Tibial artery (tissue), 4 donors: ENCODE results near the gene CTSL.

Source experiments
- DNase-seq, 2 donors: peaks; one replicate each; pipeline ENCODE4 v3.0.0-alpha.2; 2019
- H3K27ac ChIP-seq, 2 donors: fragments of 200-600 bp; sonication (generic) in 1 of 2; 1 replicate in 1 of 2; 2 replicates in 1 of 2; pipeline ENCODE4 v1.5.1; 2018 to 2019; ENCODE audit warnings: mild to moderate bottlenecking in 1 of 2
- H3K27me3 ChIP-seq, 2 donors: fragments of 200-600 bp; sonication (generic) in 1 of 2; one replicate each; pipeline versions ENCODE4 v1.5.1 to v1.6.0; 2016 to 2019
- H3K36me3 ChIP-seq, 3 donors: fragments of 200-600 bp; sonication (generic) in 2 of 3; one replicate each; pipeline ENCODE4 v1.5.1; 2016 to 2019; ENCODE audit warnings: mild to moderate bottlenecking in 2 of 3
- H3K4me1 ChIP-seq, 4 donors: fragments of 200-600 bp; sonication (generic) in 2 of 4; 1 replicate in 3 of 4; 2 replicates in 1 of 4; pipeline ENCODE4 v1.5.1; 2016 to 2019
- H3K4me3 ChIP-seq, 2 donors: fragments of 200-600 bp; sonication (generic) in 1 of 2; 1 replicate in 1 of 2; 2 replicates in 1 of 2; pipeline ENCODE4 v1.5.1; 2018 to 2019; ENCODE audit warnings: mild to moderate bottlenecking in 2 of 2
- H3K9me3 ChIP-seq, 3 donors: fragments of 200-600 bp; sonication (generic) in 1 of 3; one replicate each; pipeline ENCODE4 v1.5.1; 2016 to 2019
- CTCF ChIP-seq, 2 experiments: fragments of 200-600 bp in 1 of 2; fragments of 450-650 bp in 1 of 2; IDR thresholded peaks; one replicate each; pipeline ENCODE4 v1.5.1; 2017 to 2019; ENCODE audit warnings: antibody characterized with exemption in 2 of 2, mild to moderate bottlenecking in 1 of 2, moderate library complexity in 1 of 2
- intact Hi-C: fragments of 100-400 bp; cut with DNase I; formaldehyde crosslinking; loops from one replicate; pipeline ENCODE4 v1.15.0; 2023; ENCODE audit warnings: low total_unique reads

Gene CTSL

GRCh38 chr9:87732756-87733155 is 6.8 kb downstream of the CTSL start:
- no peak overlapping the region for H3K4me3 ChIP-seq
- H3K36me3 ChIP-seq: peaks cover 49 to 53% (median 51%) of the 10 kb centered on the region in 3 donors
- intact Hi-C loops: no loop called here
- H3K9me3 ChIP-seq: no peaks in the 10 kb centered on the region
- H3K4me1 ChIP-seq: peaks cover 0 to 19% (median 2%) of the 10 kb centered on the region in 4 donors
- DNase-seq: no peak
- no peak overlapping the region for H3K27ac ChIP-seq
- H3K27me3 ChIP-seq: no peaks in the 10 kb centered on the region
- TF ChIP-seq CTCF (IDR thresholded peaks at IDR 0.05): no peak

- Histone ChIP-seq H3K27me3 (no peaks in the 10 kb centered on the region), H3K36me3 (peaks cover 42 to 46% (median 44%) of the 10 kb centered on the region in 3 donors), H3K4me1 (peaks cover 0 to 12% (median 0%) of the 10 kb centered on the region in 4 donors), H3K9me3 (no peaks in the 10 kb centered on the region), H3K4me3 (no peak overlapping the region), H3K27ac (no peak overlapping the region)
- no peak for DNase-seq
- TF ChIP-seq CTCF (IDR thresholded peaks at IDR 0.05): no peak
- intact Hi-C loops: no loop called here
Measured at GRCh38 chr9:87733273-87734052, 7.5 kb downstream of the CTSL start.

GRCh38 chr9:87734106-87734505 is 8.2 kb downstream of the CTSL start:
- TF ChIP-seq CTCF (IDR thresholded peaks at IDR 0.05): no peak
- H3K4me3 ChIP-seq: no peak overlapping the region
- no peaks in the 10 kb centered on the region for H3K9me3 ChIP-seq
- no peak for DNase-seq
- intact Hi-C loops: no loop called here
- peaks cover 0 to 6% (median 0%) of the 10 kb centered on the region in 4 donors for H3K4me1 ChIP-seq
- H3K27me3 ChIP-seq: no peaks in the 10 kb centered on the region
- H3K27ac ChIP-seq: no peak overlapping the region
- peaks cover 36 to 39% (median 39%) of the 10 kb centered on the region in 3 donors for H3K36me3 ChIP-seq

GRCh38 chr9:87739546-87739945 is 13.6 kb downstream of the CTSL start:
- Histone ChIP-seq H3K4me1 (no peaks in the 10 kb centered on the region), H3K4me3 (no peak overlapping the region), H3K27me3 (no peaks in the 10 kb centered on the region), H3K9me3 (peaks cover 0 to 7% (median 6%) of the 10 kb centered on the region in 3 donors), H3K27ac (no peak overlapping the region), H3K36me3 (no peaks in the 10 kb centered on the region)
- intact Hi-C loops: no loop called here
- no peak for DNase-seq
- no peak for TF ChIP-seq CTCF (IDR thresholded peaks at IDR 0.05)

GRCh38 chr9:87740209-87740608 is 14.3 kb downstream of the CTSL start:
- Histone ChIP-seq H3K4me1 (no peaks in the 10 kb centered on the region), H3K36me3 (no peaks in the 10 kb centered on the region), H3K9me3 (peaks cover 0 to 7% (median 6%) of the 10 kb centered on the region in 3 donors), H3K4me3 (no peak overlapping the region), H3K27ac (no peak overlapping the region), H3K27me3 (no peaks in the 10 kb centered on the region)
- intact Hi-C loops: loop anchor here (10.0 kb wide), 1 partner anchor 45 kb away; no protein-coding TSS in a partner anchor
- TF ChIP-seq CTCF (IDR thresholded peaks at IDR 0.05): no peak
- DNase-seq: no peak
